Neural crest cell (in vitro differentiated cells): ENCODE measurements around the gene OR2B2. TPM values are rescaled to one million over a fixed set of nuclear protein-coding genes. Genes with fewer than 3 reads are reported as not detected.
"Not testable (repeated sequence)": the region's sequence is repeated elsewhere in the genome, so short reads cannot be mapped to it uniquely, and the experiment has no call there.

Experiments
- DNase-seq: peaks from one replicate; pipeline ENCODE4 v3.0.0; 2021; ENCODE audit warnings: low read depth, mixed read lengths, low spot score
- H3K27ac Mint-ChIP-seq: one replicate; pipeline ENCODE4 v1.8.0; 2021; ENCODE audit warnings: mild to moderate bottlenecking, mixed read lengths; ENCODE audit not compliant: unreplicated experiment
- H3K27me3 Mint-ChIP-seq: 2 replicates; pipeline ENCODE4 v1.8.0; 2021; ENCODE audit warnings: low read depth, mild to moderate bottlenecking, mixed read lengths
- H3K36me3 Mint-ChIP-seq: 2 replicates; pipeline ENCODE4 v1.8.0; 2021; ENCODE audit warnings: low read depth, mild to moderate bottlenecking, mixed read lengths
- H3K4me1 Mint-ChIP-seq: 2 replicates; pipeline ENCODE4 v1.8.0; 2021; ENCODE audit warnings: mixed read lengths
- H3K4me3 Mint-ChIP-seq: one replicate; pipeline ENCODE4 v1.8.0; 2021; ENCODE audit warnings: mild to moderate bottlenecking, mixed read lengths
- H3K9me3 Mint-ChIP-seq: 2 replicates; pipeline ENCODE4 v1.8.0; 2021; ENCODE audit warnings: mixed read lengths
- CTCF ChIP-seq: fragments of 200-600 bp; sonication (generic); conservative IDR thresholded peaks from 2 replicates; pipeline ENCODE4 v1.5.0; 2021; ENCODE audit warnings: antibody characterized with exemption, mild to moderate bottlenecking
- total RNA-seq: library from RNA; stranded (reverse); gene quantifications from 2 replicates; pipeline ENCODE4 v1.2.1, GENCODE V29; 2021

The OR2B2 gene
- total RNA-seq, 1 donor from 2014 or later, result not detected

DNA sequence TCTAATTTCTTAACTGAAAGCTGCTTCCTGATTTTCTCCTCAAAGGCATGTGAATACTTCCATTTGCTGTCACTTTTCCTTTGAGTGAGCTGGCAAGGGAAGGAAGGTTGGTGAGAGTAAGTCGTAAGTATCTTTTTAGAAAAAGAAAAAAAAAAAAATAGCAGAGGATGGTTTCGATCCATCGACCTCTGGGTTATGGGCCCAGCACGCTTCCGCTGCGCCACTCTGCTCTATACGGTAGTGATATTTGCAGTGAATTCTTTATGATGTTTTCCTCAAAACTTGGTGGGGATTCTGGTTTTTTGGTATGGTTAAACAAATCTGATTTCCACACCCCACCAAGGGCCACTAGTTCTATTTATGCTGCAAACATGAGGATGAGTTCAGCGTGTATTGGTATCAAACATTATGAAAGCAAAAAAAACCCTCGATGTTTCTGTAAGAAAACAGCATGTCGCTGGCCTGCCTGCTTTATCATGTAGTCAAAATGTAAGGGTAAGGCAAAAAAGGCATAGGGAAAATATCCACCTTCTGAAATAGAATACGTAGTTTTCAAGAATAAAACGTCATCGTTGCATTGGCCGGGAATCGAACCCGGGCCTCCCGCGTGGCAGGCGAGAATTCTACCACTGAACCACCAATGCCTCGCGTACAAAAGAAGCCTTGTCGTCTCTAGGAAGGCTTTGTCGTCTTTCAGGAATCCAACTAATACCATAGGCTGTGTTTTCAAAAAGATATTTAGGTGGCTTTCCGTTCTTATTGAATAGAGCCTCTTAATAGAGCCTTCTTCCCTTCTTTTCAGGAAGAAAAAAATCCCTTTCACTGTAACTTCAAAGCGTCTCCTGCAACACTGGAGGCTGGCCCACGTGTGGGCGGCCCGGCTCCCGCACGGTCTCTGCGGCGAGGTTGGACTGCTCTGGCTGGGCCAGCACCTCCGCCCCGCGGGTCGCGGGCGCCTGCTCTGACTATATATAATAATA, 9.6 kb downstream of the OR2B2 start:
- DNase-seq, result peak; percentile 95

GRCh38 chr6:27901801-27902200, 10.4 kb downstream of the OR2B2 start:
- H3K4me3 Mint-ChIP-seq, result peak overlapping the region; percentile 82
- H3K36me3 Mint-ChIP-seq, result peaks cover 3% of the 10 kb centered on the region
- no peak for TF ChIP-seq CTCF
- peaks cover 21% of the 10 kb centered on the region for H3K4me1 Mint-ChIP-seq
- H3K9me3 Mint-ChIP-seq, result peaks cover 3% of the 10 kb centered on the region
- H3K27me3 Mint-ChIP-seq, result peaks cover 31% of the 10 kb centered on the region
- no peak overlapping the region for H3K27ac Mint-ChIP-seq
- no peak for DNase-seq

More for the DNA sequence above, 9.6 kb downstream of the OR2B2 start:
- Mint-ChIP-seq H3K27ac (peak overlapping the region; percentile 97), H3K36me3 (peaks cover 3% of the 10 kb centered on the region), H3K9me3 (peaks cover 3% of the 10 kb centered on the region), H3K4me3 (peak overlapping the region; percentile 98), H3K4me1 (peaks cover 21% of the 10 kb centered on the region), H3K27me3 (peaks cover 32% of the 10 kb centered on the region)
- no peak for TF ChIP-seq CTCF

DNA sequence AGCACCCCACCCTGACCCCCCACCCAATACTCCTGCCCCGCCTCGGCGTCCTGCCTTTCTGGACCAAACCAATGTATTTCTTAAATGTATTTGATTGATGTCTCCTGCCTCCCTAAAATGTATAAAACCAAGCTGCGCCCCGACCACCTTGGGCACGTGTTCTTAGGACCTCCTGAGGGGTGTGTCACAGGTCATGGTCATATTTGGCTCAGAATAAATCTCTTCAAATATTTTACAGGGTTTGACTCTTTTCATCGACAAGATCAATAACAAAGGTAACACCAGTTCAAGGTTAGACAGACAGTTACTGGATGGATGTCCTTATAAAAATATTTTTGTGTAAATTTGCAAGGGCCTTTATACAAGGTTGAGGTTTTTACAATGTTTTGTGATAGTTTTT, 12.0 kb downstream of the OR2B2 start:
- H3K36me3 Mint-ChIP-seq, H3K27ac Mint-ChIP-seq, H3K9me3 Mint-ChIP-seq, DNase-seq: not testable (repeated sequence)
- Mint-ChIP-seq H3K4me3 (peak overlapping the region; percentile 39), H3K27me3 (peaks cover 31% of the 10 kb centered on the region), H3K4me1 (peaks cover 21% of the 10 kb centered on the region)

DNA sequence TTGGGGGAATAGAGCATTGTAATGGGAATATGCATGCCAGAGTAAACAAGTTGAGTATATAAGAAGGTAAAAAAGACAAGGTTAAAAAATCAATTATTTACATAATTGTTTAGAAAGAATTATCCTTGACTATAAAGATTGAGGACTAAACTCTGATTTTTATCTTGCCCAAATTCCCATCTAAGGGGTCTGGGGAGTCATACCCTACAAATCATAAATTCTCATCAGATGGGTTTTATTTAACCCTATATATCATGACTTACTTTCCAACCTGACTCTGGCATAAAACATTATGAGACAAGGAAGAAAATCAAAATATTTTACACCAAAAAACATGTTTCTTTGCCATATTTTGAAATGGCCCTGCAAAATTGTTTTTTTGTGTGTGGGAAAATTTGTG, 12.7 kb downstream of the OR2B2 start:
- Mint-ChIP-seq H3K27ac (no peak overlapping the region), H3K9me3 (peaks cover 3% of the 10 kb centered on the region), H3K36me3 (peaks cover 3% of the 10 kb centered on the region), H3K27me3 (peaks cover 26% of the 10 kb centered on the region), H3K4me3 (peak overlapping the region; percentile 10), H3K4me1 (peaks cover 21% of the 10 kb centered on the region)
- TF ChIP-seq CTCF, result no peak
- DNase-seq, result no peak

GRCh38 chr6:27897580-27898206, 14.5 kb downstream of the OR2B2 start:
- DNase-seq, result no peak
- H3K27ac Mint-ChIP-seq, result no peak overlapping the region
- H3K4me3 Mint-ChIP-seq, result peak overlapping the region; percentile 70
- H3K36me3 Mint-ChIP-seq, result peaks cover 9% of the 10 kb centered on the region
- peaks cover 22% of the 10 kb centered on the region for H3K27me3 Mint-ChIP-seq
- no peak for TF ChIP-seq CTCF
- peaks cover under 1% of the 10 kb centered on the region for H3K9me3 Mint-ChIP-seq
- peaks cover 22% of the 10 kb centered on the region for H3K4me1 Mint-ChIP-seq
